Type B pancreatic cell (in vitro differentiated cells): ENCODE data around the gene GRIA1. TPM values are rescaled to one million over a fixed set of nuclear protein-coding genes. Genes with fewer than 3 reads are reported as not detected.

Source experiments
- DNase-seq: peaks from one replicate; pipeline ENCODE4 v3.0.0; 2021; ENCODE audit warnings: mixed read lengths; ENCODE audit not compliant: unreplicated experiment; ENCODE audit errors: extremely low spot score
- H3K27ac Mint-ChIP-seq: 2 replicates; pipeline ENCODE4 v1.8.0; 2021; ENCODE audit warnings: mild to moderate bottlenecking, mixed read lengths
- H3K27me3 Mint-ChIP-seq: 2 replicates; pipeline ENCODE4 v1.8.0; 2021; ENCODE audit warnings: mixed read lengths
- H3K36me3 Mint-ChIP-seq: 2 replicates; pipeline ENCODE4 v1.8.0; 2021; ENCODE audit warnings: mixed read lengths
- H3K4me1 Mint-ChIP-seq: one replicate; pipeline ENCODE4 v1.8.0; 2021; ENCODE audit warnings: mixed read lengths; ENCODE audit not compliant: unreplicated experiment
- H3K4me3 Mint-ChIP-seq: 2 replicates; pipeline ENCODE4 v1.8.0; 2021; ENCODE audit warnings: mild to moderate bottlenecking, mixed read lengths
- H3K9me3 Mint-ChIP-seq: 2 replicates; pipeline ENCODE4 v1.8.0; 2021; ENCODE audit warnings: mixed read lengths
- total RNA-seq: library from RNA; stranded (reverse); gene quantifications from 2 replicates; pipeline ENCODE4 v1.2.1, GENCODE V29; 2021; ENCODE audit warnings: low replicate concordance
- TF ChIP-seq, protein P1 (sequence below): fragments of 200-600 bp; sonication (generic); conservative IDR thresholded peaks from 2 replicates; pipeline ENCODE4 v1.5.0; 2021; ENCODE audit warnings: antibody characterized with exemption, mild to moderate bottlenecking

The GRIA1 gene
- total RNA-seq, 1 donor from 2014 or later, result 18.0 TPM

DNA sequence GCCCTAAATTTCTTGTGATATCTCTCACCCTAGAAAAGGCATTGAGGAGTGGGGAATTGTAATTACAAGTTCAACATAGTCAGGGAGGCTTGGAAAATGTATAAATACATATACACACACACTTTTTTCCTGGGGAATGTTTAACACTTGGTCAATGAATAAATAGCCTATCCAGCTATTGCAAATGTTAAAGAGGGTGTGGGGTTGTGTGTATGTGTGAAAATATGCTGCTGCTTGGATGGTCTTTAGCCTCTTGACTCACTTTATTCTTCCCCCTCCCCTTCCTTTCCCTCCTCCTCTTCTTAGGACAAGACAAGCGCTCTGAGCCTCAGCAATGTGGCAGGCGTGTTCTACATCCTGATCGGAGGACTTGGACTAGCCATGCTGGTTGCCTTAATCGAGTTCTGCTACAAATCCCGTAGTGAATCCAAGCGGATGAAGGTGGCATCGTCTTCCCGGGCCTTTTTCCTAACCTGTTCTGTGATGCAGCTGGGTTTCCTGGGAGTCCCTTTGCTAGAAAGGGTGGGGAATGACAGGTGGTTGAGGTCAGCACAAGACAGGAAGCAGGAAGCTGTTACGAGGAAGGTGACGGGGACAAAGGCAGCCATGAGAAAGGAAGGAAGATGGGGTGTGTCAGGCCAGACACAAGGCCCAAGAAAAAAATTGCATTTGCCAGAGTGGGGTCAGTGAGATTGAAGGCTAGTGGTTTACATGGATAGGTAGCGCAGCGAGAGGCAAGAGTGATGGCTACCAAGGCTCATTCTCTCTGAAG is 311.8 kb downstream of the GRIA1 start:
- TF ChIP-seq, protein P1, sequence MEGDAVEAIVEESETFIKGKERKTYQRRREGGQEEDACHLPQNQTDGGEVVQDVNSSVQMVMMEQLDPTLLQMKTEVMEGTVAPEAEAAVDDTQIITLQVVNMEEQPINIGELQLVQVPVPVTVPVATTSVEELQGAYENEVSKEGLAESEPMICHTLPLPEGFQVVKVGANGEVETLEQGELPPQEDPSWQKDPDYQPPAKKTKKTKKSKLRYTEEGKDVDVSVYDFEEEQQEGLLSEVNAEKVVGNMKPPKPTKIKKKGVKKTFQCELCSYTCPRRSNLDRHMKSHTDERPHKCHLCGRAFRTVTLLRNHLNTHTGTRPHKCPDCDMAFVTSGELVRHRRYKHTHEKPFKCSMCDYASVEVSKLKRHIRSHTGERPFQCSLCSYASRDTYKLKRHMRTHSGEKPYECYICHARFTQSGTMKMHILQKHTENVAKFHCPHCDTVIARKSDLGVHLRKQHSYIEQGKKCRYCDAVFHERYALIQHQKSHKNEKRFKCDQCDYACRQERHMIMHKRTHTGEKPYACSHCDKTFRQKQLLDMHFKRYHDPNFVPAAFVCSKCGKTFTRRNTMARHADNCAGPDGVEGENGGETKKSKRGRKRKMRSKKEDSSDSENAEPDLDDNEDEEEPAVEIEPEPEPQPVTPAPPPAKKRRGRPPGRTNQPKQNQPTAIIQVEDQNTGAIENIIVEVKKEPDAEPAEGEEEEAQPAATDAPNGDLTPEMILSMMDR, result no peak
- no peak overlapping the region for H3K27ac Mint-ChIP-seq
- H3K4me1 Mint-ChIP-seq, result peaks cover 7% of the 10 kb centered on the region
- H3K9me3 Mint-ChIP-seq, result peaks cover 3% of the 10 kb centered on the region
- no peak for DNase-seq
- peaks cover 7% of the 10 kb centered on the region for H3K27me3 Mint-ChIP-seq
- H3K4me3 Mint-ChIP-seq, result no peak overlapping the region
- H3K36me3 Mint-ChIP-seq, result no peaks in the 10 kb centered on the region

DNA sequence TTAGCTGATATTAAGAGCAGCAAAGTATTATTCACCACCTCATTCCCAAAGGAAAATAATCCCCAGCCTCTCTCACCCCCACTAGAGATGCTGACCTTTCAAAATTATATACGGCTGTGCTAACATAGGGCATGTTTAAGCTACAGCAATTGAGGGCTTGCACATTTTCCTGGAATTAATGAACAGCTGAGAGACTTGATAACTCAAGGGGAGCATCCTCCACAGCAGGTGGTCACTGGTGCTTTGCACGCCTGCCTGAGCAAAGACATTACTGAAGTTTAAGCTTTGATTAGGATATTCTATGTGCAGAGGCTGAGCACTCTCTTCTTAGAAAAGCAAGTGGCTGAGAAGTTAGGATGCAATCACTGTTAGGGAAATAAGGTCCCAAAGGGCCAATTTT is 317.3 kb downstream of the GRIA1 start:
- Mint-ChIP-seq H3K4me3 (no peak overlapping the region), H3K27ac (no peak overlapping the region), H3K9me3 (peaks cover 3% of the 10 kb centered on the region), H3K36me3 (no peaks in the 10 kb centered on the region), H3K27me3 (peaks cover 7% of the 10 kb centered on the region), H3K4me1 (peaks cover 13% of the 10 kb centered on the region)
- DNase-seq, result no peak
- TF ChIP-seq, protein P1, result no peak

DNA sequence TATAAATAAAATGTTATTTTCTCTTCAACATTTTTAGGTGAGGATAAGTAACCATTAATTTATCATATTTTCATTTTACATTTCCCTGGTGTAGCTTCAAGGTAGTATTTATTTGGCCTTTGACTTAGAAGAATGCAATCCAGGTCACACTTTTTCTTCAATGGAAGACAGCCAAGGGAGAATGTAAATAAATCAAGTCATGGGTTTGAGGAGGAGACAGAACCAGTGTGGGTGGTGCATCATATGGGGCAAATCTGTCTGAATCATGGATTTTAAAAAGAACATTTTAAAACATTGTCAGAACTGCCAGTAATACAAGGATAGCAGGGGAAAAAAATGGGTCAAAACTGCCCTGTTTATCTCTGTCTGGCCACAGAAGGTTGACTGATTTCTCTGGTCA is 318.7 kb downstream of the GRIA1 start:
- Mint-ChIP-seq H3K27ac (no peak overlapping the region), H3K36me3 (no peaks in the 10 kb centered on the region), H3K27me3 (peaks cover 7% of the 10 kb centered on the region), H3K9me3 (peaks cover 1% of the 10 kb centered on the region), H3K4me1 (peaks cover 13% of the 10 kb centered on the region), H3K4me3 (no peak overlapping the region)
- DNase-seq, result no peak
- TF ChIP-seq, protein P1, result no peak

DNA sequence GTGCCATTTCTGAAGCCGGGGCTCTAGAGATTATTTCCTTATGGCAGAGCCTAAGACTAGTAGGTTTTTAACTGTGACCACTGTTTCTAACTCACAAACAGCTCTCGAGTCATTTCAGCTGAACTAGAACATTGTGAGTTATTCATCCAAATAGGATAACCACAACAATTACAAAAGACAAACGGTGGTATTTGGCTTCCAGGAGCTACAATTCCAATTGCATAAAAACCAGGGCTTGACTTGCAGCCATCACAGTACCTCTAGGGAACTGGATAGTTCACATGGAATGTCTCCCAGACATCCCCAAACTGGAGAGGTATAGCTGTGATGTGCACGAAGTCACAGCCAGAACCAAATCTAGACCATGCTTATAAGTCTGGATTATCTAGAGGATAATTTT is 323.4 kb downstream of the GRIA1 start:
- TF ChIP-seq, protein P1, result no peak
- Mint-ChIP-seq H3K9me3 (no peaks in the 10 kb centered on the region), H3K27ac (no peak overlapping the region), H3K36me3 (no peaks in the 10 kb centered on the region), H3K4me3 (no peak overlapping the region), H3K4me1 (no peaks in the 10 kb centered on the region), H3K27me3 (peaks cover 5% of the 10 kb centered on the region)
- no peak for DNase-seq

DNA sequence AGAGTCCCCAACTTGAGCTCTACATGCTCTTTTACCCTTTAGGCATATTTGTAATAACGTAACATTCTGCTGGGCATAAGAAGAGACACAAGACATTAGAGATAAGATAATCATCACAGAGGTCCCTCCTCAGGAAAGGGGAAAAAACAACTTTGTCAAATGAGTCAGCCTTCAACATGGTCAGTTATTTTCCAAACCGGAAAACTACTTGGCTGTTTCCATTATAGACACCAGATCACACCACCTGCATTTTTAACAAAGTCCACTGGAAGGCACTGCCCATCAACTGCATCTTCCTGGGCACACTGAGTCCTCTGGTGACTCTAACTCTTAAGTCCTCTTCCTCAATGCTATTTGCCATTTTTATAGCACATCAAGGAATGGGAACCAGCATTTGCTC is 326.4 kb downstream of the GRIA1 start:
- no peaks in the 10 kb centered on the region for H3K36me3 Mint-ChIP-seq

More for the DNA sequence above, 326.4 kb downstream of the GRIA1 start:
- TF ChIP-seq, protein P1, result no peak
- no peaks in the 10 kb centered on the region for H3K4me1 Mint-ChIP-seq
- H3K27ac Mint-ChIP-seq, result no peak overlapping the region
- no peak overlapping the region for H3K4me3 Mint-ChIP-seq
- no peaks in the 10 kb centered on the region for H3K9me3 Mint-ChIP-seq
- no peak for DNase-seq
- H3K27me3 Mint-ChIP-seq, result peaks cover 5% of the 10 kb centered on the region
